BJ (cell line): Measurements from ENCODE around the gene UPK3A. TPM values are rescaled to one million over a fixed set of nuclear protein-coding genes. Genes with fewer than 3 reads are reported as not detected.
"Not testable (repeated sequence)": the region's sequence is repeated elsewhere in the genome, so short reads cannot be mapped to it uniquely, and the experiment has no call there.

Experiments
- CTCF ChIA-PET: fragments of 350-600 bp; formaldehyde crosslinking; extraction: SDS; loops from one replicate; lab custom pipeline; 2021; ENCODE audit warnings: antibody characterized with exemption, inconsistent platforms; lab: Yijun Ruan, JAX
- POLR2A ChIA-PET: fragments of 300-600 bp; sonication (Branson Sonifier 250); formaldehyde crosslinking; extraction: SDS; loops from one replicate; lab custom pipeline; 2021; ENCODE audit warnings: antibody characterized with exemption; lab: Charles Lee
- DNase-seq: peaks from one replicate; pipeline ENCODE4 v3.0.0-alpha.2; 2011; ENCODE audit warnings: low read depth
- H3K27me3 ChIP-seq: 2 replicates; pipeline ENCODE4 v1.6.0; 2011; ENCODE audit warnings: low read length; ENCODE audit not compliant: control insufficient read depth, insufficient read depth
- H3K36me3 ChIP-seq: 2 replicates; pipeline ENCODE4 v1.5.1; 2011; ENCODE audit warnings: low read length; ENCODE audit not compliant: control insufficient read depth, insufficient read depth
- H3K4me3 ChIP-seq: 2 replicates; pipeline ENCODE4 v1.5.1; 2011; ENCODE audit warnings: low read depth, mild to moderate bottlenecking, control low read depth, low read length
- polyA plus RNA-seq: library from polyadenylated mRNA; depleted of rRNA; stranded (reverse); fragments of >200 nt; gene quantifications from 2 replicates; pipeline ENCODE4 v1.2.3, GENCODE V29; 2011
- TF ChIP-seq, protein P1 (sequence below): IDR thresholded peaks from 2 replicates; pipeline ENCODE4 v1.5.1; 2011; ENCODE audit warnings: low read depth, mild to moderate bottlenecking, control low read depth, inconsistent platforms, low read length, moderate library complexity; ENCODE audit not compliant: insufficient read depth

The UPK3A gene
- polyA plus RNA-seq, 1 experiment: not detected

GRCh38 chr22:45324311-45324711, 39.6 kb downstream of the UPK3A start:
- ChIA-PET POLR2A (no interaction called here), CTCF (interaction anchor here (1.1 kb wide), 1 partner anchor 10 kb away, joined by 3 read pairs; no protein-coding TSS in a partner anchor)
- no peak for DNase-seq
- H3K27me3 ChIP-seq: no peaks in the 10 kb centered on the region
- peaks cover 18% of the 10 kb centered on the region for H3K36me3 ChIP-seq
- no peak overlapping the region for H3K4me3 ChIP-seq
- TF ChIP-seq, protein P1, sequence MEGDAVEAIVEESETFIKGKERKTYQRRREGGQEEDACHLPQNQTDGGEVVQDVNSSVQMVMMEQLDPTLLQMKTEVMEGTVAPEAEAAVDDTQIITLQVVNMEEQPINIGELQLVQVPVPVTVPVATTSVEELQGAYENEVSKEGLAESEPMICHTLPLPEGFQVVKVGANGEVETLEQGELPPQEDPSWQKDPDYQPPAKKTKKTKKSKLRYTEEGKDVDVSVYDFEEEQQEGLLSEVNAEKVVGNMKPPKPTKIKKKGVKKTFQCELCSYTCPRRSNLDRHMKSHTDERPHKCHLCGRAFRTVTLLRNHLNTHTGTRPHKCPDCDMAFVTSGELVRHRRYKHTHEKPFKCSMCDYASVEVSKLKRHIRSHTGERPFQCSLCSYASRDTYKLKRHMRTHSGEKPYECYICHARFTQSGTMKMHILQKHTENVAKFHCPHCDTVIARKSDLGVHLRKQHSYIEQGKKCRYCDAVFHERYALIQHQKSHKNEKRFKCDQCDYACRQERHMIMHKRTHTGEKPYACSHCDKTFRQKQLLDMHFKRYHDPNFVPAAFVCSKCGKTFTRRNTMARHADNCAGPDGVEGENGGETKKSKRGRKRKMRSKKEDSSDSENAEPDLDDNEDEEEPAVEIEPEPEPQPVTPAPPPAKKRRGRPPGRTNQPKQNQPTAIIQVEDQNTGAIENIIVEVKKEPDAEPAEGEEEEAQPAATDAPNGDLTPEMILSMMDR: no peak

GRCh38 chr22:45328261-45328660, 43.5 kb downstream of the UPK3A start:
- DNase-seq, H3K4me3 ChIP-seq, H3K27me3 ChIP-seq, POLR2A ChIA-PET: not testable (repeated sequence)
- H3K36me3 ChIP-seq: peaks cover 21% of the 10 kb centered on the region
- CTCF ChIA-PET: interaction anchor here (0.6 kb wide), 1 partner anchor 23 kb away, joined by 3 read pairs; no protein-coding TSS in a partner anchor

GRCh38 chr22:45328822-45329529, 44.2 kb downstream of the UPK3A start:
- ChIA-PET POLR2A (no interaction called here), CTCF (interaction anchor here (0.6 kb wide), 1 partner anchor 22 kb away, joined by 3 read pairs; no protein-coding TSS in a partner anchor)
- no peak for DNase-seq
- Histone ChIP-seq H3K4me3 (no peak overlapping the region), H3K36me3 (peaks cover 15% of the 10 kb centered on the region), H3K27me3 (no peaks in the 10 kb centered on the region)
- TF ChIP-seq, protein P1: no peak

DNA sequence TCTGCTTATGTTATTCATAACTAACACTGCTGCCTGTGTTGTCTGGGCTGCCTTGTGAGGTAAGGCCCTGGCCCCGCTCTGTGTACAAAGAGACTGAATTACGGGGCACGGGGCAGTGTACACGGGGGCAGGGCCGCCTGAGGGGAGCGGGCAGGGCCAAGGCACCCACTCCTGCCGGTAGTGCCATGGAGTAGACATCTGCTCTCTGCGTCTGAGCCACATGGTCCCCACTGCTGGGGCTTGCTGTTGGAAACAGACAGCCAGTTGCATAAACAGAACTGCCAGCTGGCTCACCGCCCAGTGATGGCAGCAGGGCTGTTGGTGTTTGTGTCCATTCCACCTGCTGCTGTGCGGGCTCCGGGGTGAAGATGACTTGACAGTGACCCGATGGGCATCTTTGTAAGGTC, 44.8 kb downstream of the UPK3A start:
- DNase-seq: no peak
- ChIA-PET POLR2A (no interaction called here), CTCF (no interaction called here)

DNA sequence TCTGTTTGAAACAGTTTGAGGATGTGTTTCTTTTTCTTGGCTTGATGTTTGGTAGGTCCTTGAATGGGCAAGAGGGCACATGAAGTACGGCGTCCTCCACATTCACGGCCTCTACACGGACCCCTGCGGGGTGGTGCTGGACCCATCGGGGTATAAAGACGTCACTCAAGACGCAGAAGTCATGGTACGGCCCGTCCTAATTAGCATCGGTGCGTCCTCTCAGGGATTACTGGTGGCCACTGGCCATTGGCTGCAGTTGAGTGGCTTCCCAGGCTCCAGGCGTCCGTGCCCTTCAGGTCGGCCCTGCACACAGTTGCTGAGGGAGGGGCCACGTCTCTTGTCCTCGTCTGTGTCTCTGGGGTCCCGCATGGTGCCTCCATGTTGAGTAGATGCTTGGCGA, 45.8 kb downstream of the UPK3A start:
- Histone ChIP-seq H3K36me3 (peaks cover 15% of the 10 kb centered on the region), H3K4me3 (no peak overlapping the region), H3K27me3 (no peaks in the 10 kb centered on the region)
- CTCF ChIA-PET: interaction anchor here (1.0 kb wide), 1 partner anchor 13 kb away, joined by 3 read pairs; no protein-coding TSS in a partner anchor
- DNase-seq: no peak
- POLR2A ChIA-PET: no interaction called here
- TF ChIP-seq, protein P1: no peak

More for the DNA sequence above, 44.8 kb downstream of the UPK3A start:
- Histone ChIP-seq H3K36me3 (peaks cover 10% of the 10 kb centered on the region), H3K27me3 (no peaks in the 10 kb centered on the region), H3K4me3 (no peak overlapping the region)
- TF ChIP-seq, protein P1: no peak
